ENCODE data around the gene STK32A. TPM values are rescaled to one million over a fixed set of nuclear protein-coding genes. Genes with fewer than 3 reads are reported as not detected.

STK32A gene
- total and polyA plus RNA-seq, 2 experiments from 2014 or later: 2.4 to 2.8 TPM

GRCh38 chr5:147193123-147193522, 41.7 kb upstream of the STK32A start:
- Mint-ChIP-seq H3K27me3 (ENCODE audit: insufficient read depth, low read depth, poor library complexity) (no peaks in the 10 kb centered on the region), H3K36me3 (ENCODE audit: low read depth) (no peaks in the 10 kb centered on the region), H3K4me1 (peaks cover 38% of the 10 kb centered on the region), H3K9me3 (no peaks in the 10 kb centered on the region), H3K4me3 (no peak overlapping the region), H3K27ac (no peak overlapping the region)
- Histone ChIP-seq H3K4me2 (peak overlapping the region; percentile 44), H4K20me1 (replicated peaks; ENCODE audit: insufficient read depth) (no peaks in the 10 kb centered on the region), H3K27me3 (ENCODE audit: insufficient read depth) (no peaks in the 10 kb centered on the region), H3K4me3 (no peak overlapping the region), H2AFZ (peak overlapping the region; percentile 9; the same call in 1 of the 2 replicates), H3K36me3 (ENCODE audit: insufficient read depth) (no peaks in the 10 kb centered on the region), H3K27ac (ENCODE audit: low read depth) (no peak overlapping the region), H3K79me2 (replicated peaks; ENCODE audit: insufficient read depth) (no peaks in the 10 kb centered on the region), H3K4me1 (ENCODE audit: insufficient read depth) (peaks cover 35% of the 10 kb centered on the region), H3K9me2 (ENCODE audit: insufficient read depth) (no peaks in the 10 kb centered on the region), H3F3A (replicated peaks; ENCODE audit: low read depth) (no peaks in the 10 kb centered on the region)
- DNase-seq (ENCODE audit: low spot score) (peak; percentile 24), ATAC-seq (no peak)
- TF ChIP-seq ZNF462 (CRISPR knock-in tag; IDR thresholded peaks at IDR 0.05) (no peak), ZNF114 (CRISPR knock-in tag; IDR thresholded peaks at IDR 0.05) (no peak), POLR2AphosphoS5 (IDR thresholded peaks at IDR 0.05; ENCODE audit: low read depth) (no peak), STAT1 (IDR thresholded peaks at IDR 0.05; ENCODE audit: unreplicated experiment) (no peak), EZH2 (IDR thresholded peaks at IDR 0.05; ENCODE audit: low read depth, unreplicated experiment) (no peak), REST (IDR thresholded peaks at IDR 0.05; ENCODE audit: unreplicated experiment) (no peak), ZNF331 (CRISPR knock-in tag; IDR thresholded peaks at IDR 0.05; ENCODE audit: low read depth) (no peak), NANOG (IDR thresholded peaks at IDR 0.05; ENCODE audit: borderline replicate concordance) (no peak), ETS1 (IDR thresholded peaks at IDR 0.05) (no peak), CREB1 (CRISPR knock-in tag; IDR thresholded peaks at IDR 0.05; ENCODE audit: low read depth) (no peak), CTCF (conservative IDR thresholded peaks at IDR 0.05; ENCODE audit: low read depth in 2 of 2) (no peak), JUNB (IDR thresholded peaks at IDR 0.05; ENCODE audit: unreplicated experiment) (no peak), EZH2phosphoT487 (IDR thresholded peaks at IDR 0.05; ENCODE audit: unreplicated experiment) (no peak)
